CD14-positive monocyte (primary cell): Measurements from ENCODE around the gene CNPPD1. TPM values are rescaled to one million over a fixed set of nuclear protein-coding genes. Genes with fewer than 3 reads are reported as not detected.

Experiments used
- DNase-seq, 3 donors: peaks; one replicate each; pipeline ENCODE4 v3.0.0-alpha.2; 2011 to 2022
- H2AFZ ChIP-seq: 2 replicates; pipeline ENCODE4 v1.6.0; 2012; ENCODE audit warnings: mild to moderate bottlenecking, low read depth, low read length, inconsistent platforms; ENCODE audit not compliant: insufficient read depth, poor library complexity, severe bottlenecking
- H3K27ac ChIP-seq, 2 donors: 1 replicate in 1 of 2; 2 replicates in 1 of 2; pipeline ENCODE4 v1.5.1; 2012 to 2013; ENCODE audit warnings: low read length in 2 of 2, control low read depth in 1 of 2, inconsistent platforms in 1 of 2, low read depth in 1 of 2, mild to moderate bottlenecking in 1 of 2
- H3K27me3 ChIP-seq, 2 donors: one replicate each; pipeline versions ENCODE4 v1.6.0 to v1.6.1; 2011 to 2013; ENCODE audit warnings: low read length in 2 of 2; ENCODE audit not compliant: control insufficient read depth in 2 of 2, insufficient read depth in 2 of 2
- H3K36me3 ChIP-seq, 2 donors: replicated peaks in 1 of 2; 1 replicate in 1 of 2; 2 replicates in 1 of 2; pipeline versions ENCODE4 v1.5.1 to v1.6.1; 2012 to 2013; ENCODE audit warnings: low read length in 2 of 2, control low read depth in 1 of 2, inconsistent platforms in 1 of 2, mild to moderate bottlenecking in 1 of 2; ENCODE audit not compliant: insufficient read depth in 2 of 2, control insufficient read depth in 1 of 2
- H3K4me1 ChIP-seq, 2 donors: 1 replicate in 1 of 2; 2 replicates in 1 of 2; pipeline versions ENCODE4 v1.5.1 to v1.6.1; 2012 to 2013; ENCODE audit warnings: low read length in 2 of 2, control low read depth in 1 of 2, inconsistent platforms in 1 of 2, mild to moderate bottlenecking in 1 of 2, moderate library complexity in 1 of 2; ENCODE audit not compliant: insufficient read depth in 2 of 2, control insufficient read depth in 1 of 2
- H3K4me2 ChIP-seq: replicated peaks from 2 replicates; pipeline ENCODE3; 2012; ENCODE audit warnings: low read length, moderate library complexity, mild to moderate bottlenecking; ENCODE audit not compliant: poor library complexity, severe bottlenecking; ENCODE audit errors: extremely low read depth
- H3K4me3 ChIP-seq, 3 experiments: fragments of 200-600 bp in 1 of 3; sonication (generic) in 1 of 3; replicated peaks in 1 of 3; 1 replicate in 2 of 3; 2 replicates in 1 of 3; pipeline ENCODE4 v1.5.1; 2011 to 2013; ENCODE audit warnings: low read length in 3 of 3, mild to moderate bottlenecking in 3 of 3, control low read depth in 2 of 3, low read depth in 2 of 3, inconsistent platforms in 1 of 3, moderate library complexity in 1 of 3
- H3K79me2 ChIP-seq: 2 replicates; pipeline ENCODE4 v1.6.0; 2012; ENCODE audit warnings: mild to moderate bottlenecking, control low read depth, inconsistent platforms, low read length, moderate library complexity; ENCODE audit not compliant: insufficient read depth
- H3K9ac ChIP-seq: 2 replicates; pipeline ENCODE4 v1.6.0; 2017; ENCODE audit warnings: low read length, mild to moderate bottlenecking; ENCODE audit not compliant: insufficient read depth, poor library complexity, severe bottlenecking
- H3K9me3 ChIP-seq, 2 donors: replicated peaks in 1 of 2; 1 replicate in 1 of 2; 2 replicates in 1 of 2; pipeline versions ENCODE4 v1.5.1 to v1.6.1; 2012 to 2013; ENCODE audit warnings: low read length in 2 of 2, control low read depth in 1 of 2; ENCODE audit not compliant: control insufficient read depth in 1 of 2, insufficient read depth in 1 of 2
- H4K20me1 ChIP-seq: 2 replicates; pipeline ENCODE4 v1.6.0; 2012; ENCODE audit warnings: mild to moderate bottlenecking, low read length, control low read depth, moderate library complexity; ENCODE audit not compliant: insufficient read depth
- H3K27ac Mint-ChIP-seq, 7 donors: one replicate each; pipeline ENCODE4 v1.8.0; 2020; ENCODE audit warnings: mild to moderate bottlenecking in 7 of 7, mixed read lengths in 7 of 7, moderate library complexity in 6 of 7, inconsistent platforms in 2 of 7
- H3K27me3 Mint-ChIP-seq, 3 donors: one replicate each; pipeline ENCODE4 v1.8.0; 2021 to 2022; ENCODE audit warnings: low read depth in 3 of 3, mild to moderate bottlenecking in 3 of 3, mixed read lengths in 3 of 3, moderate library complexity in 3 of 3, inconsistent platforms in 1 of 3
- H3K36me3 Mint-ChIP-seq, 2 donors: one replicate each; pipeline ENCODE4 v1.8.0; 2020; ENCODE audit warnings: mixed read lengths in 2 of 2, inconsistent platforms in 1 of 2, mild to moderate bottlenecking in 1 of 2
- H3K4me1 Mint-ChIP-seq: one replicate; pipeline ENCODE4 v1.8.0; 2020; ENCODE audit warnings: mild to moderate bottlenecking, mixed read lengths
- H3K4me3 Mint-ChIP-seq, 2 donors: one replicate each; pipeline ENCODE4 v1.8.0; 2020; ENCODE audit warnings: mild to moderate bottlenecking in 2 of 2, mixed read lengths in 2 of 2, moderate library complexity in 1 of 2
- H3K9me3 Mint-ChIP-seq, 7 donors: one replicate each; pipeline ENCODE4 v1.8.0; 2020 to 2022; ENCODE audit warnings: mixed read lengths in 7 of 7, mild to moderate bottlenecking in 6 of 7, moderate library complexity in 6 of 7, inconsistent platforms in 2 of 7
- WGBS: methylation state at CpG from one replicate; pipeline ENCODE4 v1.1.5; 2013; ENCODE audit warnings: missing lambda C conversion rate; ENCODE audit not compliant: insufficient coverage; 5-methylcytosine and 5-hydroxymethylcytosine counted together
- intact Hi-C, 2 donors: fragments of 100-400 bp; cut with micrococcal nuclease; formaldehyde crosslinking; loops; one replicate each; pipeline versions ENCODE4 v1.15.0 to v1.15.1; 2023
- polyA plus RNA-seq, 3 donors: library from polyadenylated mRNA; depleted of rRNA in 1 of 3; unstranded in 2 of 3; stranded (reverse) in 1 of 3; fragments of 300-500 nt in 2 of 3; fragments of >200 nt in 1 of 3; fragmentation: Illumina TruSeq in 2 of 3; gene quantifications; 1 replicate in 2 of 3; 2 replicates in 1 of 3; pipeline ENCODE4 v1.2.3, GENCODE V29; 2012 to 2021
- TF ChIP-seq, protein P1 (sequence below): fragments of 200-600 bp; IDR thresholded peaks from one replicate; pipeline ENCODE4 v1.8.0; 2022; ENCODE audit warnings: antibody characterized with exemption, mild to moderate bottlenecking

CNPPD1 gene
- polyA plus RNA-seq, 3 donors, result 68.8 to 109 (median 71.3) TPM

DNA sequence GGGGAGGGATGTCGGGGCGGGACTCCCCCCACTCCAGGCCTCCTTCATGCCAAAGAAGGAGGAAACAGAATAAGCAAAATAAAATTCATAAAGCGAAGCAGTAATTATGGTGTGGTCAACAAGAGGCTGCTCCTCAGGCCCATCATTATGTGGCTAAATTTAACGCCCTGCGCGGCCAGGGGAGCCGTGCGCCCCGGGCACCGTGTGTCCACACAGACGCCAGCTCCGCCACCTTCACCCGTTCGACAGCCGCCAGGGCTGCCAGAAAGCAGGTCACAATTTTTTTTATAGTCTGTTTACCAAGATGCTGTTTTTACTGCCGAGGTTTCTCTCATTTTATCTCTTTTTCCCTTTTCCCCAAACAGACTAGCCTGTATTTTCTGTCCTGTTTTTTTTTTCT is 47.1 kb downstream of the CNPPD1 start:
- Histone ChIP-seq H2AFZ (no peak overlapping the region), H3K4me2 (no peak overlapping the region), H3K4me3 (no peak overlapping the region), H3K36me3 (no peaks in the 10 kb centered on the region), H4K20me1 (peaks cover 30% of the 10 kb centered on the region), H3K27me3 (no peaks in the 10 kb centered on the region), H3K9ac (no peak overlapping the region), H3K79me2 (no peaks in the 10 kb centered on the region), H3K4me1 (no peaks in the 10 kb centered on the region), H3K27ac (no peak overlapping the region), H3K9me3 (no peaks in the 10 kb centered on the region)
- Mint-ChIP-seq H3K4me1 (peaks cover 12% of the 10 kb centered on the region), H3K27me3 (peaks cover 1 to 3% (median 2%) of the 10 kb centered on the region in 3 donors), H3K27ac (no peak overlapping the region), H3K4me3 (no peak overlapping the region), H3K9me3 (peaks cover 0 to 2% (median 0%) of the 10 kb centered on the region in 7 donors), H3K36me3 (peaks cover 18 to 33% of the 10 kb centered on the region in 2 donors)
- TF ChIP-seq, protein P1, sequence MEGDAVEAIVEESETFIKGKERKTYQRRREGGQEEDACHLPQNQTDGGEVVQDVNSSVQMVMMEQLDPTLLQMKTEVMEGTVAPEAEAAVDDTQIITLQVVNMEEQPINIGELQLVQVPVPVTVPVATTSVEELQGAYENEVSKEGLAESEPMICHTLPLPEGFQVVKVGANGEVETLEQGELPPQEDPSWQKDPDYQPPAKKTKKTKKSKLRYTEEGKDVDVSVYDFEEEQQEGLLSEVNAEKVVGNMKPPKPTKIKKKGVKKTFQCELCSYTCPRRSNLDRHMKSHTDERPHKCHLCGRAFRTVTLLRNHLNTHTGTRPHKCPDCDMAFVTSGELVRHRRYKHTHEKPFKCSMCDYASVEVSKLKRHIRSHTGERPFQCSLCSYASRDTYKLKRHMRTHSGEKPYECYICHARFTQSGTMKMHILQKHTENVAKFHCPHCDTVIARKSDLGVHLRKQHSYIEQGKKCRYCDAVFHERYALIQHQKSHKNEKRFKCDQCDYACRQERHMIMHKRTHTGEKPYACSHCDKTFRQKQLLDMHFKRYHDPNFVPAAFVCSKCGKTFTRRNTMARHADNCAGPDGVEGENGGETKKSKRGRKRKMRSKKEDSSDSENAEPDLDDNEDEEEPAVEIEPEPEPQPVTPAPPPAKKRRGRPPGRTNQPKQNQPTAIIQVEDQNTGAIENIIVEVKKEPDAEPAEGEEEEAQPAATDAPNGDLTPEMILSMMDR, result no peak
- 93% methylated on average over 7 of the region's 16 CpGs for WGBS
- intact Hi-C loops, result no loop called here
- DNase-seq, result no peak

DNA sequence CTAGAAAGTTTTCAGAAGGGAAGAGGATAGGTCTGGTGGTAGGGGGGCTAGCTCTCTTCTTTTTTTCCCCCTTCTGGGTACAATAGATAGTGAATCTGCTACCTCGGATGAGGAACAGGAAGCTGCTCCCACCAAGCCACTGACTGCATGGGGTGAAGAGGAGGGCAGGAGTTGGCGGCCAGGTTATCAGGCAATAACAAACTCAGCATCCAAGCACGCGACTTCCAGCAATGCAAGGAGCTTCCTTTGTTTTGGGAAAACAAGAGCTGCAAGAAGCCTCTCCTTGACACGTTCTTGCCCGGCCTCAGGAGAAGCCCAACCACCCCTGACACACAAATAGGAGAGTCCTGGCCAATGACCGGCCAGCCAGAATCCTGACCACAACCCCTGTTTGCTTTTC is 48.3 kb downstream of the CNPPD1 start:
- Histone ChIP-seq H3K36me3 (no peaks in the 10 kb centered on the region), H2AFZ (no peak overlapping the region), H3K79me2 (no peaks in the 10 kb centered on the region), H3K4me3 (no peak overlapping the region), H3K9ac (no peak overlapping the region), H3K4me2 (no peak overlapping the region), H3K27ac (no peak overlapping the region), H3K4me1 (no peaks in the 10 kb centered on the region), H3K9me3 (no peaks in the 10 kb centered on the region), H4K20me1 (peaks cover 38% of the 10 kb centered on the region), H3K27me3 (no peaks in the 10 kb centered on the region)
- Mint-ChIP-seq H3K4me3 (no peak overlapping the region), H3K27me3 (peaks cover 0 to 2% (median 1%) of the 10 kb centered on the region in 3 donors), H3K27ac (no peak overlapping the region), H3K9me3 (peaks cover 0 to 2% (median 0%) of the 10 kb centered on the region in 7 donors), H3K36me3 (peaks cover 18 to 33% of the 10 kb centered on the region in 2 donors), H3K4me1 (peaks cover 9% of the 10 kb centered on the region)
- intact Hi-C loops, result no loop called here
- 34% methylated on average over 6 of the region's 7 CpGs for WGBS
- TF ChIP-seq, protein P1, result no peak
- no peak for DNase-seq
